ENCODE measurements around the gene GALM. TPM values are rescaled to one million over a fixed set of nuclear protein-coding genes. Genes with fewer than 3 reads are reported as not detected.

GALM gene
- total and polyA plus RNA-seq, 2 of the 8 experiments (the other 6 are each of a cell fraction or from before 2014, with no cell fraction given): 9.9 to 13.1 TPM

DNA sequence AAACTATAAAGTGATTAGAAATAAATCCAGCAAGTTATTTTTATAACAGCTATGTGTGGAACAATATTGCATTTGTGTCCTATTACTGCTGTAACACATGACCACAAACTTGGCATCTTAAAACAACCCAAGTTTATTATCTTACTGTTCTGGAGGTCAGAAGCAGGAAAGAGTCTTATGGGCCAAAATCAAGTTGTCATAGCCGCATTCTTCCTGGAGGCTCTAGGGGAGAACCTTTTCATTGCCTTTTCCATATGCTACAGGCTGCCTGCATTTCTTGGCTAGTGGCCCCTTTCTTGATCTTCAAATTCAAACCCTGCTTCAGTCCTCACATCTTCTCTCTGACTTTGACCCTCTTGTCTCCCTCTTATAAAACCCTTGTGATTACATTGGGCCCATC is 36.2 kb upstream of the GALM start:
- no peaks in the 10 kb centered on the region for H3K79me2 ChIP-seq (ENCODE audit: control insufficient read depth in 1 of 2, insufficient read depth in 2 of 2, low read length in 2 of 2)
- H3K14ac ChIP-seq (ENCODE audit: insufficient read length): no peak overlapping the region
- CTCF ChIA-PET (ENCODE audit: partially characterized antibody): no interaction called here
- H2BK5ac ChIP-seq (ENCODE audit: low read depth, low read length): no peak overlapping the region
- no peak overlapping the region for H2BK12ac ChIP-seq (ENCODE audit: low read depth, low read length)
- FAIRE-seq: no peak
- H2AFZ ChIP-seq (ENCODE audit: low read length): no peak overlapping the region
- DNase-seq (ENCODE audit: low read depth in 1 of 2, low spot score in 2 of 2): no peak
- H3K4ac ChIP-seq (replicated peaks; ENCODE audit: insufficient read length, low read depth, low read length): no peak overlapping the region
- no peak overlapping the region for H3K23ac ChIP-seq (ENCODE audit: insufficient read length)
- TF ChIP-seq CBX8 (IDR thresholded peaks at IDR 0.05; ENCODE audit: borderline replicate concordance, low read depth, low read length) (no peak), JUND (IDR thresholded peaks at IDR 0.05; ENCODE audit: low read length) (no peak), TAF1 (IDR thresholded peaks at IDR 0.05; ENCODE audit: low read depth, low read length) (no peak), POLR2AphosphoS5 (IDR thresholded peaks at IDR 0.05; ENCODE audit: low read depth, low read length) (no peak), EGR1 (IDR thresholded peaks at IDR 0.05; ENCODE audit: borderline replicate concordance, low read depth, low read length) (no peak)
- 95% methylated on average over 1 of the region's 1 CpG; no CpG with 5 or more reads in 1 of the 2 experiments for WGBS, 2 experiments (ENCODE audit: extremely low coverage in 1 of 2, insufficient coverage in 1 of 2, insufficient read length in 1 of 2, insufficient replicate concordance in 2 of 2, low coverage in 1 of 2, low lambda C conversion rate in 2 of 2, missing lambda C conversion rate in 1 of 2)
- H4K20me1 ChIP-seq (replicated peaks in 1 of 2; ENCODE audit: control insufficient read depth in 1 of 2, insufficient read depth in 2 of 2, low read length in 2 of 2): no peaks in the 10 kb centered on the region
- no peak overlapping the region for H2BK20ac ChIP-seq (ENCODE audit: low read length)
- H2AK5ac ChIP-seq (ENCODE audit: low read depth, low read length): no peak overlapping the region
- no peaks in the 10 kb centered on the region for H3K36me3 ChIP-seq (ENCODE audit: control insufficient read depth in 2 of 4, insufficient read depth in 4 of 4, low read length in 3 of 4)
- no peak overlapping the region for H3K4me3 ChIP-seq (ENCODE audit: extremely low read depth in 1 of 4, insufficient read depth in 2 of 4, low read depth in 3 of 4, low read length in 4 of 4)
- no peak overlapping the region for H3K18ac ChIP-seq (ENCODE audit: extremely low read depth, low read length)
- H4K8ac ChIP-seq (ENCODE audit: extremely low read depth, insufficient read depth, low read length): no peak overlapping the region
- H3K27ac ChIP-seq (ENCODE audit: low read depth, low read length): no peak overlapping the region
- no peak overlapping the region for H2BK120ac ChIP-seq (replicated peaks; ENCODE audit: low read depth, low read length)
- H3K4me2 ChIP-seq (ENCODE audit: insufficient read depth in 1 of 2, low read depth in 2 of 2, low read length in 2 of 2): no peak overlapping the region
- no peak overlapping the region for H4K5ac ChIP-seq (ENCODE audit: insufficient read length, low read depth, low read length)
- H2BK15ac ChIP-seq (ENCODE audit: low read length): no peak overlapping the region
- no peaks in the 10 kb centered on the region for H3K23me2 ChIP-seq (ENCODE audit: low read depth, low read length)
- POLR2A ChIA-PET (ENCODE audit: partially characterized antibody): no interaction called here
- H3K56ac ChIP-seq (replicated peaks; ENCODE audit: insufficient read length, low read depth, low read length): no peak overlapping the region
- no peaks in the 10 kb centered on the region for H3K79me1 ChIP-seq (ENCODE audit: low read depth, low read length)
- no peaks in the 10 kb centered on the region for H3K4me1 ChIP-seq (replicated peaks in 1 of 4; ENCODE audit: control insufficient read depth in 3 of 4, insufficient read depth in 4 of 4, low read length in 3 of 4)
- H3K9ac ChIP-seq (replicated peaks in 1 of 4; ENCODE audit: extremely low read depth in 1 of 4, low read depth in 3 of 4, low read length in 3 of 4): no peak overlapping the region
- H3K27me3 ChIP-seq (replicated peaks in 1 of 4; ENCODE audit: control insufficient read depth in 3 of 4, extremely low read depth in 1 of 4, insufficient read depth in 3 of 4, low read length in 3 of 4): no peaks in the 10 kb centered on the region
- H4K91ac ChIP-seq (replicated peaks; ENCODE audit: insufficient read length, low read length): no peak overlapping the region
- H3K9me3 ChIP-seq (ENCODE audit: insufficient read depth in 2 of 2, low read depth in 1 of 2, low read length in 1 of 2): 0 out of 4 replicates have a peak, but pooled peaks cover 0 to 4% of the 10 kb centered on the region in 2 experiments
